Sigmoid colon (tissue), 7 donors: ENCODE measurements around the gene PTPRE. TPM values are rescaled to one million over a fixed set of nuclear protein-coding genes. Genes with fewer than 3 reads are reported as not detected.

Experiments
- DNase-seq: peaks from one replicate; pipeline ENCODE4 v3.0.0-alpha.2; 2019
- H3K27ac ChIP-seq, 4 donors: fragments of 200-600 bp; sonication (generic); one replicate each; pipeline ENCODE4 v1.5.1; 2016 to 2019; ENCODE audit warnings: mild to moderate bottlenecking in 1 of 4
- H3K27me3 ChIP-seq, 3 donors: fragments of 200-600 bp; sonication (generic); one replicate each; pipeline ENCODE4 v1.5.1; 2019; ENCODE audit warnings: mild to moderate bottlenecking in 1 of 3
- H3K36me3 ChIP-seq, 4 donors: fragments of 200-600 bp; sonication (generic); one replicate each; pipeline ENCODE4 v1.5.1; 2016 to 2019
- H3K4me1 ChIP-seq, 4 donors: fragments of 200-600 bp; sonication (generic); one replicate each; pipeline ENCODE4 v1.5.1; 2017 to 2019
- H3K4me3 ChIP-seq, 4 donors: fragments of 200-600 bp; sonication (generic); one replicate each; pipeline ENCODE4 v1.5.1; 2017 to 2019; ENCODE audit warnings: mild to moderate bottlenecking in 2 of 4, moderate library complexity in 1 of 4
- H3K9me3 ChIP-seq, 4 donors: fragments of 200-600 bp in 3 of 4; sonication (generic) in 3 of 4; one replicate each; pipeline versions ENCODE4 v1.5.1 to v1.6.1; 2013 to 2019
- EP300 ChIP-seq, 4 donors: sonication (generic); formaldehyde crosslinking; IDR thresholded peaks; one replicate each; pipeline ENCODE4 v1.6.1; 2017; ENCODE audit warnings: antibody characterized with exemption in 4 of 4
- POLR2A ChIP-seq, 2 donors: fragments of 450-650 bp; IDR thresholded peaks; one replicate each; pipeline ENCODE4 v1.6.1; 2016; ENCODE audit warnings: antibody characterized with exemption in 2 of 2, mild to moderate bottlenecking in 2 of 2, moderate library complexity in 2 of 2
- POLR2AphosphoS5 ChIP-seq, 4 donors: sonication (generic); formaldehyde crosslinking; IDR thresholded peaks; one replicate each; pipeline ENCODE4 v1.6.1; 2017; ENCODE audit warnings: antibody characterized with exemption in 4 of 4
- WGBS, 2 donors: extraction: QIAGEN DNeasy Blood & Tissue Kit; methylation state at CpG; one replicate each; pipeline ENCODE4 v1.1.7; 2013; 5-methylcytosine and 5-hydroxymethylcytosine counted together
- intact Hi-C: fragments of 100-400 bp; cut with DNase I; formaldehyde crosslinking; loops from one replicate; pipeline ENCODE4 v1.15.1; 2023
- polyA plus RNA-seq, 3 donors: library from polyadenylated mRNA; stranded (reverse); fragments of 200-250 nt; gene quantifications; one replicate each; pipeline ENCODE4 v1.2.3, GENCODE V29; 2013
- total RNA-seq, 4 donors: library from RNA; depleted of rRNA; stranded (reverse); fragments of >200 nt; gene quantifications; one replicate each; pipeline ENCODE4 v1.1.0, GENCODE V29; 2016
- TF ChIP-seq, protein P1 (sequence below), 4 experiments: fragments of 450-650 bp in 3 of 4; fragments of 200-600 bp in 1 of 4; IDR thresholded peaks; one replicate each; pipeline ENCODE4 v1.5.1; 2016 to 2019; ENCODE audit warnings: antibody characterized with exemption in 4 of 4, mild to moderate bottlenecking in 3 of 4, moderate library complexity in 2 of 4
- donor health status: healthy with polysubstance abuse.
- donor health status: Bipolar disorder and iron deficiency.
- donor health status: healthy.

PTPRE gene
- total and polyA plus RNA-seq, 7 donors: 4.2 to 17.9 (median 11.9) TPM

DNA sequence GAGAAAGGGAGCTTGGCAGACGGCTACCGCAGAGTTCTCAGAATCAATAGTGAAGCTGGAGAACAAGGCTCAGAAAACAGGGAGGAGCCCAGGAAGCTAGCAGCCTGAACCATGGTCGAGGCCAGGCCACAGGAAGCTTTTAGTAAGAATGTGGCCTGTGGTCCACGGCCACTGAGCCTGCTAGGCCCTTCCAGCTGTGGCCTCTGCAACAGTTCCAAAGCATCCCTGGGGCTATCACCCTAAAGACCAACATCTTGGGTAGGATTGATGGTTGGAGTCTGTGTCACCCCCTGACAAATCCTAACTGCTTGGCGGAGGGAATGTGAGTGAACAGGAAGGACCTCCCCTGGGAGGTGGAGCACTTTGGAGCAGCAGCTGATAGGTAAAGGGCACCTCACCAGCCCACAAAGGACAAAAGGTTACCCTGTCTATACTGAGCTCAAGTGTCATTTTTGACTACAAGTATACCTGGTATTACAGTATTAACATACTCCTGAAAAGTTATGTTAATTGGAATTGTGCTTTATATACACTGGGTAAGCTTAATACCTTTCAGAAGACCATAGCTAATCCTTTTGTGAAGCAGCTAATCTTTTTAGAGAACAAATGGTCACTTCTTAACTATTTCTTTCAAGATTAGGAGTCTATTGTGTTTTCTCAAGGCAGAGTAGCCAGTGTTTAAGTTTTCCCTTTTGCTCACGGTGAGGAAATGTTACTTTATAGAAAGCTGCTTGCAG is 18.7 kb downstream of the PTPRE start:
- no peaks in the 10 kb centered on the region for H3K9me3 ChIP-seq
- H3K27me3 ChIP-seq: no peaks in the 10 kb centered on the region
- peaks cover 0 to 32% (median 17%) of the 10 kb centered on the region in 4 donors for H3K4me1 ChIP-seq
- H3K27ac ChIP-seq: peak overlapping the region in 2 of 4 donors; percentile 6 to 17
- TF ChIP-seq EP300 (IDR thresholded peaks at IDR 0.05) (no peak), POLR2A (IDR thresholded peaks at IDR 0.05) (no peak), POLR2AphosphoS5 (IDR thresholded peaks at IDR 0.05) (no peak)
- TF ChIP-seq, protein P1, sequence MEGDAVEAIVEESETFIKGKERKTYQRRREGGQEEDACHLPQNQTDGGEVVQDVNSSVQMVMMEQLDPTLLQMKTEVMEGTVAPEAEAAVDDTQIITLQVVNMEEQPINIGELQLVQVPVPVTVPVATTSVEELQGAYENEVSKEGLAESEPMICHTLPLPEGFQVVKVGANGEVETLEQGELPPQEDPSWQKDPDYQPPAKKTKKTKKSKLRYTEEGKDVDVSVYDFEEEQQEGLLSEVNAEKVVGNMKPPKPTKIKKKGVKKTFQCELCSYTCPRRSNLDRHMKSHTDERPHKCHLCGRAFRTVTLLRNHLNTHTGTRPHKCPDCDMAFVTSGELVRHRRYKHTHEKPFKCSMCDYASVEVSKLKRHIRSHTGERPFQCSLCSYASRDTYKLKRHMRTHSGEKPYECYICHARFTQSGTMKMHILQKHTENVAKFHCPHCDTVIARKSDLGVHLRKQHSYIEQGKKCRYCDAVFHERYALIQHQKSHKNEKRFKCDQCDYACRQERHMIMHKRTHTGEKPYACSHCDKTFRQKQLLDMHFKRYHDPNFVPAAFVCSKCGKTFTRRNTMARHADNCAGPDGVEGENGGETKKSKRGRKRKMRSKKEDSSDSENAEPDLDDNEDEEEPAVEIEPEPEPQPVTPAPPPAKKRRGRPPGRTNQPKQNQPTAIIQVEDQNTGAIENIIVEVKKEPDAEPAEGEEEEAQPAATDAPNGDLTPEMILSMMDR (IDR thresholded peaks at IDR 0.05): no peak
- H3K36me3 ChIP-seq: no peaks in the 10 kb centered on the region
- intact Hi-C loops: loop anchor here (2.0 kb wide), 1 partner anchor 27 kb away; no protein-coding TSS in a partner anchor
- 74 to 85% methylated on average over 6 of the region's 6 CpGs for WGBS, 2 donors
- DNase-seq: no peak
- H3K4me3 ChIP-seq: no peak overlapping the region

DNA sequence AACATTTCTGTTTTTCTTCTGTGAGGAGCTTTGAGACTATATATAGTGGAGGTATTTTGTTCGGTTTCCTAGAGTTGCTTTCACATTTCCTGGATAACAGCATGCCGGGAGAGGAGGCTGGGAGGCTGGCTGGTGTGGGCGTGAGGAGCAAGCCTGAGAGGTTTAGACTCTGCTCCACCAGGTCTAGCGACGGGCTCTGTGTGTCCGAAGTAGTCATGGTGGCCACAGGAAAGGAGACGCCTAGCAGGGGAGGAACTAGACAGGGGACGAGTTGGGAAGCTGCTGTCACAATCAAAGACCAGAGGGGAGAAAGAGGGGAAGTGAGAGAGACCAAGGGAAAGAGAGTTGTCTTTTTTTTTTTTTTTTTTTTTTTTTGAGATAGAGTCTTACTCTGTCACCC is 19.6 kb downstream of the PTPRE start:
- intact Hi-C loops: no loop called here
- H3K27me3 ChIP-seq: no peaks in the 10 kb centered on the region
- H3K36me3 ChIP-seq: no peaks in the 10 kb centered on the region
- H3K27ac ChIP-seq: peak overlapping the region in 2 of 4 donors; percentile 6 to 17
- WGBS, 2 donors: 68 to 88% methylated on average over 8 of the region's 8 CpGs
- TF ChIP-seq, protein P1 (IDR thresholded peaks at IDR 0.05): no peak
- TF ChIP-seq EP300 (IDR thresholded peaks at IDR 0.05) (no peak), POLR2AphosphoS5 (IDR thresholded peaks at IDR 0.05) (no peak), POLR2A (IDR thresholded peaks at IDR 0.05) (no peak)
- H3K9me3 ChIP-seq: no peaks in the 10 kb centered on the region
- no peak overlapping the region for H3K4me3 ChIP-seq
- peaks cover 0 to 24% (median 17%) of the 10 kb centered on the region in 4 donors for H3K4me1 ChIP-seq
- peak; percentile 62 for DNase-seq

GRCh38 chr10:127928021-127928806 is 21.3 kb downstream of the PTPRE start:
- peak; percentile 25 for DNase-seq
- no peaks in the 10 kb centered on the region for H3K27me3 ChIP-seq

GRCh38 chr10:127932521-127933270 is 25.8 kb downstream of the PTPRE start:
- H3K9me3 ChIP-seq: no peaks in the 10 kb centered on the region
- no peak overlapping the region for H3K27ac ChIP-seq
- intact Hi-C loops: no loop called here
- H3K36me3 ChIP-seq: no peaks in the 10 kb centered on the region
- DNase-seq: peak; percentile 26
- peaks cover 0 to 8% (median 0%) of the 10 kb centered on the region in 4 donors for H3K4me1 ChIP-seq
- no peaks in the 10 kb centered on the region for H3K27me3 ChIP-seq
- 94% methylated on average over 15 of the region's 15 CpGs for WGBS, 2 donors
- no peak for TF ChIP-seq POLR2AphosphoS5 (IDR thresholded peaks at IDR 0.05)
- TF ChIP-seq, protein P1 (IDR thresholded peaks at IDR 0.05): no peak
- TF ChIP-seq POLR2A (IDR thresholded peaks at IDR 0.05): no peak
- no peak for TF ChIP-seq EP300 (IDR thresholded peaks at IDR 0.05)
- no peak overlapping the region for H3K4me3 ChIP-seq

More at GRCh38 chr10:127928021-127928806, 21.3 kb downstream of the PTPRE start:
- no peak overlapping the region for H3K4me3 ChIP-seq
- H3K27ac ChIP-seq: peak overlapping the region in 3 of 4 donors; percentile 9 to 50 (median 45)
- H3K4me1 ChIP-seq: peaks cover 0 to 13% (median 3%) of the 10 kb centered on the region in 4 donors
- intact Hi-C loops: no loop called here
- TF ChIP-seq, protein P1 (IDR thresholded peaks at IDR 0.05): no peak
- TF ChIP-seq POLR2A (IDR thresholded peaks at IDR 0.05): no peak
- no peaks in the 10 kb centered on the region for H3K36me3 ChIP-seq
- H3K9me3 ChIP-seq: no peaks in the 10 kb centered on the region
- whole genome bisulfite sequencing, 2 donors: 72 to 77% methylated on average over 10 of the region's 10 CpGs
